ENCODE measurements around the gene MCU. TPM values are rescaled to one million over a fixed set of nuclear protein-coding genes. Genes with fewer than 3 reads are reported as not detected.

Gene MCU
- total and polyA plus RNA-seq, 8 donors = 15.2 to 90.1 (median 31.0) TPM

DNA sequence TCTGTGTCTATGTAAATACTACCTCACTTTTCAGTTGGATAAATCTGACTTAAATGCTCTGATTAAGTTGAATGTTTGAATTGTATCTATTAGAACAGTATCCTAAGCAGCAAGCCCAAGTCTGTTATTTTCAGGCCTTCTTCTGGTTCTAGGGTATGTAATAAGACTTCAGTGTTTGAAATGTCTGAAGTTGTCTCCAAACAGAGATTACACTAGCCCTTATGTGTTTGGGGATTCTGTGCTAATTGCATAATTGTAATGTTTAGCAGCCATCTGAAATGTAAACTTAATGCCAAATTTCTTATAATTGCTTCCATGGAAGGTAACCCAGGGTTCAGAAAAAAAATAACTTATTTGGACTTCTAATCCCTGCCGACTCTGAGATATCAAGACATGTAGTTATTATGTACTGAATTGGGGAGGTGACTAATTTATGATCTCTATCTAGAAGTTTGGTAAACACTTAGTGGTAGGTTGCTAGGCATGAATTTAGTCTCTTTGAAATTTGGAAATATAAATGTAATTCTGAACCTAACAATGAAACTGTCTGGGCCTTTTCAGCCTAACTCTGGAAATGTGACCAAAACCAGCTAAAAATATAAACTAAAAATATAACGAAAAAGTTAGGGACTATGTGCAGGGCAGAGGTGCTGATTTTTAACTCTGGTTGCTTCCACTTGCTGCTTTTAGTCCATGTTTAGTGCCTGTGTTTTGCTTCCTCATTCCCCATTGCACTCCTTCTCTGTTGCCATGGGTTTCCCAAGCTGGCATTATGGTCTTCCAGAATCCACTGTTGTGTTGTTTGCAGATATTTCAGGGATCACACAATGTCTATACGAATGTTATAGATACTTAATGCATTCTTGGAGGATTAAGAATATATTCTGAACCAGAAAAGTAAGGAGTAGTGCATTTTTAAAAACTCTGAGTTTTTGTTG is 54.8 kb downstream of the MCU start:
- intact Hi-C loops (cut with DNase I; ENCODE audit: low total_unique reads) = no loop called here
- peak in 1 of 2 donors; percentile 42 for DNase-seq
- Histone ChIP-seq H3K4me3 (no peak overlapping the region), H3K4me1 (peaks cover 0 to 42% (median 23%) of the 10 kb centered on the region in 4 donors), H3K9me3 (no peaks in the 10 kb centered on the region), H3K27ac (peak overlapping the region in 1 of 5 donors; percentile 41), H3K36me3 (peaks cover 0 to 3% (median 0%) of the 10 kb centered on the region in 4 donors), H3K27me3 (no peaks in the 10 kb centered on the region)
- TF ChIP-seq POLR2A (IDR thresholded peaks at IDR 0.05) = no peak
- TF ChIP-seq EP300 (IDR thresholded peaks at IDR 0.05) = no peak
- TF ChIP-seq POLR2AphosphoS5 (IDR thresholded peaks at IDR 0.05) = no peak
- TF ChIP-seq, protein P1, sequence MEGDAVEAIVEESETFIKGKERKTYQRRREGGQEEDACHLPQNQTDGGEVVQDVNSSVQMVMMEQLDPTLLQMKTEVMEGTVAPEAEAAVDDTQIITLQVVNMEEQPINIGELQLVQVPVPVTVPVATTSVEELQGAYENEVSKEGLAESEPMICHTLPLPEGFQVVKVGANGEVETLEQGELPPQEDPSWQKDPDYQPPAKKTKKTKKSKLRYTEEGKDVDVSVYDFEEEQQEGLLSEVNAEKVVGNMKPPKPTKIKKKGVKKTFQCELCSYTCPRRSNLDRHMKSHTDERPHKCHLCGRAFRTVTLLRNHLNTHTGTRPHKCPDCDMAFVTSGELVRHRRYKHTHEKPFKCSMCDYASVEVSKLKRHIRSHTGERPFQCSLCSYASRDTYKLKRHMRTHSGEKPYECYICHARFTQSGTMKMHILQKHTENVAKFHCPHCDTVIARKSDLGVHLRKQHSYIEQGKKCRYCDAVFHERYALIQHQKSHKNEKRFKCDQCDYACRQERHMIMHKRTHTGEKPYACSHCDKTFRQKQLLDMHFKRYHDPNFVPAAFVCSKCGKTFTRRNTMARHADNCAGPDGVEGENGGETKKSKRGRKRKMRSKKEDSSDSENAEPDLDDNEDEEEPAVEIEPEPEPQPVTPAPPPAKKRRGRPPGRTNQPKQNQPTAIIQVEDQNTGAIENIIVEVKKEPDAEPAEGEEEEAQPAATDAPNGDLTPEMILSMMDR (IDR thresholded peaks at IDR 0.05) = no peak
- 28 to 35% (median 29%) methylated on average over 3 of the region's 3 CpGs for WGBS, 5 donors

GRCh38 chr10:72747521-72747920 is 55.6 kb downstream of the MCU start:
- TF ChIP-seq, protein P1 (IDR thresholded peaks at IDR 0.05) = no peak
- TF ChIP-seq EP300 (IDR thresholded peaks at IDR 0.05) (no peak), POLR2AphosphoS5 (IDR thresholded peaks at IDR 0.05) (no peak), POLR2A (IDR thresholded peaks at IDR 0.05) (no peak)
- intact Hi-C loops (cut with DNase I; ENCODE audit: low total_unique reads) = no loop called here
- WGBS, 5 donors = 95 to 98% (median 96%) methylated on average over 8 of the region's 8 CpGs

DNA sequence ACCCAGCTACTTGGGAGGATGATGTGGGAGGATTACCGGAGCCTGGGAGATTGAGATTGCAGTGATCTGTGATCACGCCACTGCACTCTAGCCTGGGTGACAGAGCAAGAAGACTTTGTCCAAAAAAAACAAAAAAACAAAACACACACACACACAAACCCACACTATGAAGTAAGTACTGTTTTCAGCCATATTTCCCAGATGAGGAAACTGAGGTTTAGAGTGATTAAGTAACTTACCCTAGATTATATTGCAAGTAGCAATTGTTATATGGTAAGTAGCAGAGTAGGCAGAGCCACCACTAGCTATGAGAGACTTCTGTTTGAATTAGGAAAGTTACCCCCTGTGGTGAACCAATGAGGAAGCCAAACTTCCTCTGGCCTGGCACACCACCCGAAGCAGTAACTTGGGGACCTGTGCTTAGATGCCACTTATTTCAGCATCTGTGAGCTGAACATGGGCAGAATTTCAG is 61.9 kb downstream of the MCU start:
- no peaks in the 10 kb centered on the region for H3K9me3 ChIP-seq
- no peak overlapping the region for H3K4me3 ChIP-seq
- peaks cover 0 to 50% (median 2%) of the 10 kb centered on the region in 4 donors for H3K4me1 ChIP-seq
- no peaks in the 10 kb centered on the region for H3K36me3 ChIP-seq
- no peaks in the 10 kb centered on the region for H3K27me3 ChIP-seq
- TF ChIP-seq, protein P1 (IDR thresholded peaks at IDR 0.05) = no peak
- TF ChIP-seq POLR2AphosphoS5 (IDR thresholded peaks at IDR 0.05) (no peak), POLR2A (IDR thresholded peaks at IDR 0.05) (no peak), EP300 (IDR thresholded peaks at IDR 0.05) (no peak)
- 77 to 91% (median 85%) methylated on average over 3 of the region's 3 CpGs for WGBS, 5 donors
- no peak overlapping the region for H3K27ac ChIP-seq
- no peak for DNase-seq
- intact Hi-C loops (cut with DNase I; ENCODE audit: low total_unique reads) = no loop called here

More at GRCh38 chr10:72747521-72747920, 55.6 kb downstream of the MCU start:
- Histone ChIP-seq H3K27me3 (no peaks in the 10 kb centered on the region), H3K4me3 (no peak overlapping the region), H3K4me1 (peaks cover 0 to 42% (median 24%) of the 10 kb centered on the region in 4 donors), H3K9me3 (no peaks in the 10 kb centered on the region), H3K27ac (no peak overlapping the region), H3K36me3 (no peaks in the 10 kb centered on the region)
- DNase-seq = no peak

DNA sequence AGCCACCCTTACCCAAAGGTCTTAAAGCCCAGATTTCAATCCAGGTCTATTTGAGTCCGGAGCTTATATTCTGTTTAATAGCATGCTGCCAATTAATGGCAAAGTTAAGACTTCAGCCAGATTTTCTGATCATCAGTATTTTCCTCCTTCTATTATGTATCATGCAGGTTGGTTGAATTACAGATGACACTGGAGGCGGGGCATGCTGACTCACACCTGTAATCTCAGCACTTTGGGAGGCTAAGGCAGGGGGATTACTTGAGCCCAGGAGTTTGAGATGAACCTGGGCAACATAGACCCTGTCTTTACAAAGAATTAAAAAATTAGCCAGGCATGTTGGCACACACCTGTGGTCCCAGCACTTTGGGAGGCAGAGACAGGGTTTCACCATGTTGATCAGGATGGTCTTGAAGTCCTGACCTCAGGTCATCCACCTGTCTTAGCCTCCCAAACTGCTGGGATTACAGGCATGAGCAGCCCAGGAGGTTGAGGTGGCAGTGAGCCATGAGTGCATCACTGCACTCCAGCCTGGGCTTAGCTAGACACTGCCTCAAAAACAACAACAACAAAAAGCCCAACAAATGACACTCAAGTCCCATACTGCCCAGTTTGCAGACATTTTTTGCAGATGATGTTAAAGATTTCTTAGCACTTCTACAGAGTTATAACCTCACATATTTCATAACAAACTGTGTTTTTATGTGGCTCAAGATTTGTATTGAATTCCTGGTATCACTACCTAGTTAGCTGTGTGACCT is 62.5 kb downstream of the MCU start:
- DNase-seq = no peak
- intact Hi-C loops (cut with DNase I; ENCODE audit: low total_unique reads) = no loop called here
- Histone ChIP-seq H3K36me3 (no peaks in the 10 kb centered on the region), H3K27me3 (no peaks in the 10 kb centered on the region), H3K4me1 (peaks cover 0 to 53% (median 4%) of the 10 kb centered on the region in 4 donors), H3K9me3 (no peaks in the 10 kb centered on the region), H3K4me3 (no peak overlapping the region), H3K27ac (no peak overlapping the region)
- no peak for TF ChIP-seq POLR2A (IDR thresholded peaks at IDR 0.05)
- TF ChIP-seq, protein P1 (IDR thresholded peaks at IDR 0.05) = no peak
- TF ChIP-seq EP300 (IDR thresholded peaks at IDR 0.05) = no peak
- no peak for TF ChIP-seq POLR2AphosphoS5 (IDR thresholded peaks at IDR 0.05)
- WGBS, 5 donors = 96 to 99% (median 97%) methylated on average over 2 of the region's 2 CpGs

Data from stomach (tissue), 9 donors.